KMS-11 (cell line): Measurements from ENCODE around the gene ST3GAL4.

Source experiments
- H2AFZ ChIP-seq: fragments of 200-600 bp; sonication (generic); 2 replicates; pipeline ENCODE4 v1.6.1; 2016; ENCODE audit warnings: antibody characterized with exemption, mixed run types, low read depth
- H3K27ac ChIP-seq: fragments of 200-600 bp; sonication (generic); 2 replicates; pipeline ENCODE4 v1.6.1; 2016; ENCODE audit warnings: mild to moderate bottlenecking, mixed run types
- H3K27me3 ChIP-seq: fragments of 200-600 bp; sonication (generic); 2 replicates; pipeline ENCODE4 v1.6.1; 2017; ENCODE audit warnings: mild to moderate bottlenecking, low read depth, mixed run types, moderate library complexity; ENCODE audit not compliant: insufficient read depth
- H3K36me3 ChIP-seq: fragments of 200-600 bp; sonication (generic); 2 replicates; pipeline ENCODE4 v1.6.1; 2017; ENCODE audit warnings: mild to moderate bottlenecking, mixed run types; ENCODE audit not compliant: insufficient read depth
- H3K4me1 ChIP-seq: fragments of 200-600 bp; sonication (generic); 2 replicates; pipeline ENCODE4 v1.6.1; 2016; ENCODE audit warnings: mild to moderate bottlenecking, low read depth, mixed run types; ENCODE audit not compliant: poor library complexity, severe bottlenecking
- H3K4me2 ChIP-seq: fragments of 200-600 bp; sonication (generic); 2 replicates; pipeline ENCODE4 v1.7.0; 2016; ENCODE audit warnings: mild to moderate bottlenecking, mixed run types
- H3K4me3 ChIP-seq: fragments of 200-600 bp; sonication (generic); IDR thresholded peaks from 2 replicates; pipeline ENCODE4 v1.6.1; 2017; ENCODE audit warnings: low read depth, low read length, mixed read lengths; ENCODE audit not compliant: insufficient read depth
- H3K79me2 ChIP-seq: fragments of 200-600 bp; sonication (generic); 2 replicates; pipeline ENCODE4 v1.6.1; 2016; ENCODE audit warnings: low read depth, mixed run types; ENCODE audit not compliant: insufficient read depth
- H3K9ac ChIP-seq: fragments of 200-600 bp; sonication (generic); 2 replicates; pipeline ENCODE4 v1.6.1; 2016; ENCODE audit warnings: mild to moderate bottlenecking, mixed run types
- H4K20me1 ChIP-seq: fragments of 200-600 bp; sonication (generic); 2 replicates; pipeline ENCODE4 v1.6.1; 2016; ENCODE audit warnings: mild to moderate bottlenecking, mixed run types; ENCODE audit not compliant: insufficient read depth
- TF ChIP-seq, protein P1 (sequence below): fragments of 200-600 bp; sonication (generic); conservative IDR thresholded peaks from 2 replicates; pipeline ENCODE4 v1.6.1; 2017; ENCODE audit warnings: low read depth, mild to moderate bottlenecking, antibody characterized with exemption, low read length, moderate library complexity, mixed read lengths

The ST3GAL4 gene

DNA sequence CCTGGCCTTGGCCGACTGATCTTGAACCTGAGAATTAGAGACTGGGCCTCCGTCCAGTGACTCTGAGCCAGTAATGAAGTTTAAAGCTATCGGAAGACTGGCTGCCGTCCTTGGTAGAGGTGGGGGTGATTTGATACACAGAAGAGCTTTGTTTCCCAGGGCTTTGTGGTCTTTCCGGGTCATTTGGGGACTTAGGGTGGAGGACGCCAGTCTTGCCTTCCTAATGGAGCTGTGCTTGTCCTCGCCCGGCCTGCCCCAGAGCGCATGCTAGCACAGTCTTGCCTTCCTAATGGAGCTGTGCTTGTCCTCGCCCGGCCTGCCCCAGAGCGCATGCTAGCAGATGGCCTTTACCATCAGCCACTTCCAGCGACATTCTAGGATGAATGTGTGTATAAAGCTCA, 65.8 kb downstream of the ST3GAL4 start:
- no peaks in the 10 kb centered on the region for H3K36me3 ChIP-seq
- H3K27ac ChIP-seq, result no peak overlapping the region
- peaks cover 16% of the 10 kb centered on the region for H3K4me1 ChIP-seq
- H3K27me3 ChIP-seq, result peaks cover 5% of the 10 kb centered on the region; the same call in 1 of the 2 replicates
- no peak overlapping the region for H3K4me2 ChIP-seq
- H3K79me2 ChIP-seq, result no peaks in the 10 kb centered on the region
- H2AFZ ChIP-seq, result no peak overlapping the region
- no peak overlapping the region for H3K4me3 ChIP-seq
- H4K20me1 ChIP-seq, result no peaks in the 10 kb centered on the region
- H3K9ac ChIP-seq, result no peak overlapping the region
- TF ChIP-seq, protein P1, sequence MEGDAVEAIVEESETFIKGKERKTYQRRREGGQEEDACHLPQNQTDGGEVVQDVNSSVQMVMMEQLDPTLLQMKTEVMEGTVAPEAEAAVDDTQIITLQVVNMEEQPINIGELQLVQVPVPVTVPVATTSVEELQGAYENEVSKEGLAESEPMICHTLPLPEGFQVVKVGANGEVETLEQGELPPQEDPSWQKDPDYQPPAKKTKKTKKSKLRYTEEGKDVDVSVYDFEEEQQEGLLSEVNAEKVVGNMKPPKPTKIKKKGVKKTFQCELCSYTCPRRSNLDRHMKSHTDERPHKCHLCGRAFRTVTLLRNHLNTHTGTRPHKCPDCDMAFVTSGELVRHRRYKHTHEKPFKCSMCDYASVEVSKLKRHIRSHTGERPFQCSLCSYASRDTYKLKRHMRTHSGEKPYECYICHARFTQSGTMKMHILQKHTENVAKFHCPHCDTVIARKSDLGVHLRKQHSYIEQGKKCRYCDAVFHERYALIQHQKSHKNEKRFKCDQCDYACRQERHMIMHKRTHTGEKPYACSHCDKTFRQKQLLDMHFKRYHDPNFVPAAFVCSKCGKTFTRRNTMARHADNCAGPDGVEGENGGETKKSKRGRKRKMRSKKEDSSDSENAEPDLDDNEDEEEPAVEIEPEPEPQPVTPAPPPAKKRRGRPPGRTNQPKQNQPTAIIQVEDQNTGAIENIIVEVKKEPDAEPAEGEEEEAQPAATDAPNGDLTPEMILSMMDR, result no peak

DNA sequence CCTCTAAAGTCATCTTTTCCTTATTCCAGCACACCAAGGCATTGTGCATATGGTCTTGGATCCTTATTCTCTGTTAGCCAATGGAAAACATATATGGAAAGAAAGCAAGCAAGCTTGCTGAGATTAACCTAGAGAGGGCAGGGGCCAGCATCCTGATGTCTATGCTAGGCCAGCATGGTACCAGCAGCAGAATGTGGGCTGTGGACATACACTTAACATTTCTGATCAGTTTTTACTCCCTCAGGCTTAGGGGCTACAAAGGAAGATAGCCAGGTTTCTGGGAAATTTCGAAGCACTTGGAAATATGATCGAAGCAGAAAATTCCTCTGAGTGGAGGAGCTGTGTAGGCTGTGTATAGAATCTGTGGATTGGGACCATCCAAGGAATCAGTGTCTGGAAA, 67.0 kb downstream of the ST3GAL4 start:
- Histone ChIP-seq H3K9ac (no peak overlapping the region), H4K20me1 (no peaks in the 10 kb centered on the region), H3K27ac (no peak overlapping the region), H3K36me3 (no peaks in the 10 kb centered on the region), H3K4me3 (no peak overlapping the region), H3K4me1 (peaks cover 16% of the 10 kb centered on the region), H3K79me2 (no peaks in the 10 kb centered on the region), H3K4me2 (no peak overlapping the region), H3K27me3 (peaks cover 5% of the 10 kb centered on the region; the same call in 1 of the 2 replicates), H2AFZ (no peak overlapping the region)
- TF ChIP-seq, protein P1, result no peak

DNA sequence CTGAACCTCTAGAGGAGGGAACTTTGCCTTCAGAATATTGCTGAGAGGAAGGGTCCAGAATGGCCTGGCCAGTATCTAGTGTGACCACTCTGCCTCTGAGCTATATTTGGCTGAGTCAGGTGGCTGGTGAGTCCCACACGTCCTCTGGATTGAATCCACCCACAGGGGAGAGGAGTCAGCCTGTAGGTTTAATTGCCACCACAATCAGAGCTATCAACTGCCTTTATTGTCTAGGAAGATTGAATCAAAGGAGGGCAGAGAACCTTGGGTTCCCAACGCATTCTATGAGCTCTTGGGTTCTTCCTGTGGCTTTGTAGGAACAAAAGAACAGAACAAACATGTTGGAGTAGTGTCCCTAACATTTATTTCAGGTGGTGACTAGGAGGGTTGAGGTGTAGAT, 67.7 kb downstream of the ST3GAL4 start:
- Histone ChIP-seq H3K4me1 (peaks cover 16% of the 10 kb centered on the region), H3K79me2 (no peaks in the 10 kb centered on the region), H3K4me2 (no peak overlapping the region), H4K20me1 (no peaks in the 10 kb centered on the region), H3K36me3 (no peaks in the 10 kb centered on the region), H3K9ac (no peak overlapping the region), H2AFZ (no peak overlapping the region), H3K4me3 (no peak overlapping the region), H3K27me3 (peaks cover 5% of the 10 kb centered on the region; the same call in 1 of the 2 replicates), H3K27ac (no peak overlapping the region)
- TF ChIP-seq, protein P1, result no peak

DNA sequence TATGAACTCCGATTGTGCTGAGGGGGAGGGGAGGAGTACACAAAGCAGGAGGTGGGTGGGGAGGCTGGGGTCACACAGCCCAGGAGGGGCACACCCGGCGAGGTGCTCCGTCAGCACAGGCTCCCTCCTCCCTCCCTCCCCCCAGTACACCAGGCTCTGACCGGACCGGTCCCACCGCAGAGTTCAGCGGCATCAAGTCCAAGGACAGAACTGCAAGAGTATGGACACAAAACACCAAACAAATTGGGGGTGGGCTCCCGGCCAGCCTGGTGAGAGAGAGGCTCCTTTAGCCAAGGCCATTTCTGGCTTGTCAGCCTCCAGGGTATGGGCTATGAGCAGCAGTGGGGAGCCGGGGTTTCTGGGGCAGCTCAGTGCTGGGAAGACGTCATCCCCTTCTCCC, 68.3 kb downstream of the ST3GAL4 start:
- TF ChIP-seq, protein P1, result no peak
- Histone ChIP-seq H4K20me1 (no peaks in the 10 kb centered on the region), H3K4me3 (no peak overlapping the region)

More for the DNA sequence above, 68.3 kb downstream of the ST3GAL4 start:
- Histone ChIP-seq H2AFZ (no peak overlapping the region), H3K4me1 (peaks cover 16% of the 10 kb centered on the region), H3K36me3 (no peaks in the 10 kb centered on the region), H3K27me3 (no peaks in the 10 kb centered on the region), H3K9ac (no peak overlapping the region), H3K4me2 (no peak overlapping the region), H3K27ac (no peak overlapping the region), H3K79me2 (no peaks in the 10 kb centered on the region)
